Medulla oblongata (tissue), 1 donor: ENCODE measurements around the gene GUF1.

ENCODE experiments used
- DNase-seq: peaks from one replicate; pipeline ENCODE4 v3.0.0-alpha.2; 2015; ENCODE audit errors: extremely low spot score

The GUF1 gene, protein sequence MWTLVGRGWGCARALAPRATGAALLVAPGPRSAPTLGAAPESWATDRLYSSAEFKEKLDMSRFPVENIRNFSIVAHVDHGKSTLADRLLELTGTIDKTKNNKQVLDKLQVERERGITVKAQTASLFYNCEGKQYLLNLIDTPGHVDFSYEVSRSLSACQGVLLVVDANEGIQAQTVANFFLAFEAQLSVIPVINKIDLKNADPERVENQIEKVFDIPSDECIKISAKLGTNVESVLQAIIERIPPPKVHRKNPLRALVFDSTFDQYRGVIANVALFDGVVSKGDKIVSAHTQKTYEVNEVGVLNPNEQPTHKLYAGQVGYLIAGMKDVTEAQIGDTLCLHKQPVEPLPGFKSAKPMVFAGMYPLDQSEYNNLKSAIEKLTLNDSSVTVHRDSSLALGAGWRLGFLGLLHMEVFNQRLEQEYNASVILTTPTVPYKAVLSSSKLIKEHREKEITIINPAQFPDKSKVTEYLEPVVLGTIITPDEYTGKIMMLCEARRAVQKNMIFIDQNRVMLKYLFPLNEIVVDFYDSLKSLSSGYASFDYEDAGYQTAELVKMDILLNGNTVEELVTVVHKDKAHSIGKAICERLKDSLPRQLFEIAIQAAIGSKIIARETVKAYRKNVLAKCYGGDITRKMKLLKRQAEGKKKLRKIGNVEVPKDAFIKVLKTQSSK

GRCh38 chr4:44678094-44679041, at the start of gene GUF1:
Gene GUF1, plus strand, starts transcription at chr4:44678420. Its CDS starts 203 bp downstream, at chr4:44678623.
- peak; percentile 96 for DNase-seq

DNA sequence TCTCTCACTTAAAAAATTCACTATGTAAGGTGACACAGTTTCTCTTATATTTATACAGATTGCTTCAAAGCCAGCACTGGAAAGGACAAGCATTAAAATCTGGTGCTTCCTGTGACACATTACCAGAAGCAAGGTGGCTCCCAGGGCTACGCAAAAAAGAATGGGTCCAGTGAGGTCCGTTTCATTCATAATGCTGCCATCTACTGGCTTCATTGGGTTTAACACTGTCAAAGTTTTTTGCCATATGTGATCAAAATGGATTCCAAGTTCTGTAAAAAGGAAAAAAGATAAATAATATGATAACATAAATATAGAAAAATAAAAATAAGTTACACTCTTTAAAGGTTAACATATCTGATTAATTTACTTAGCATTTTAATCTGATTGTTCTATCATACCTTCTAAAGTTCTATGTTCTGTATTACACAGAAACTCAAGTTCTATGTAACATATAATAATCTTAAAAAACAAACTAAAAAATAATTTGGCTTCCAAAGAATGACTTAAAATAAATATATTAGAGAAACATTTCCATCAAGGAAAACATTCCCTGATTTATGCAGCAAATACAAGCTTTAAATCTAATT, 48.8 kb upstream of the GUF1 start:
- peak; percentile 79 for DNase-seq

GRCh38 chr4:44632089-44632488, 46.1 kb upstream of the GUF1 start:
- no peak for DNase-seq

DNA sequence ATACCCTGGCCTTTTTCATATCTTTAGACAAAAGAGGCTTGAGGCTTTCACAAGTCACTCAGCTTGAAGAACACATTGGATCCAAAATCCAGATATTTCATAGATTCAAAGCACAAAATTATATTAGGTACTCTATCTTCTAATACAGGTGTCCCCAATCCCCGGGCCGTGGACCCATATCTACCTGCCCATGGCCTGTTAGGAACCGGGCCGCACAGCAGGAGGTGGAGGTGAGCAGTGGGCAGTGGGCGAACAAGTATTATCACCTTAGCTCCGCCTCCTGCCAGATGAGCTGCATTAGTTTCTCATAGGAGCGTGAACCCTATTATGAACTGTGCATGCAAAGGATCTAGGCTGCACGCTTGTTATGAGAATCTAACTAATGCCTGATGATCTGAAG, 45.5 kb upstream of the GUF1 start:
- no peak for DNase-seq

DNA sequence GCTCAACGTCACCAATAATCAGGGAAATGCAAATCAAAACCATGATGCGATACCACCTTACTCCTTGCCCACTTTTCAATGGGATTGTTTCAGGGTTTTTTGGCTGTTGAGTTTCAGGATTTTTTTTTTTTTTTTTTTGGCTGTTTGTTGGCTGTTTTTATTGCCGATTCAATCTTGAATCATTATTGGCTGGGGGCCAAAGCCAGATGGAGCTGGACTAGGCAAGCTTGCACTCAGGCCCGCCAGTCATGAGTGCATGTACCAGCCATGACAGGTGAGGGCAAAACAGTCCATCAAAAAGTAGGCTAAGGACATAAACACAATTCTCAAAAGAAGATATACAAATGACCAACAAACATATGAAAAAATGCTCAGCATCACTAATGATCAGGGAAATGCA, 40.1 kb upstream of the GUF1 start:
- DNase-seq: no peak

DNA sequence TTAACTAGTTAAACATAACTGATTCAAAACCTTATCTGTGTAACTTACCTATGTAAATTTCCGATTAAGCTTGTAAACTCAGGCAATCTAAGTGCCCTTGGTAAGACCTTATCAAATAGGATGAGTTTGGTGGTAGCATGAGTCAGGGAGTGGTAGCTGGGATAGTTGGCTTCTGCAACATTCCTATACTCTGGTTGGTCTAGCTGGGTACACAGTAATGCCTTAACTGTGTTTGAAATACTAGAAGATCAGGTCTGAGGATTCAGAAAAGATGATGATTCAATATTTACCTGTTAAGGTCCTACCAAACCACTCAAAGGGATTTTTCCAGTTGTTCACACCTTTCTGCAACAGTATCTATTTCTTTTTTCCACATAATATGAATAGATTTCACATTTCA, 32.1 kb upstream of the GUF1 start:
- no peak for DNase-seq

GRCh38 chr4:44651425-44651824, 26.8 kb upstream of the GUF1 start, which contains the start of gene YIPF7:
Gene YIPF7, minus strand, starts transcription at chr4:44651625. Its CDS starts 1,525 bp downstream, at chr4:44650100.
- DNase-seq: no peak

GRCh38 chr4:44652002-44652401, 26.2 kb upstream of the GUF1 start:
- DNase-seq: no peak

DNA sequence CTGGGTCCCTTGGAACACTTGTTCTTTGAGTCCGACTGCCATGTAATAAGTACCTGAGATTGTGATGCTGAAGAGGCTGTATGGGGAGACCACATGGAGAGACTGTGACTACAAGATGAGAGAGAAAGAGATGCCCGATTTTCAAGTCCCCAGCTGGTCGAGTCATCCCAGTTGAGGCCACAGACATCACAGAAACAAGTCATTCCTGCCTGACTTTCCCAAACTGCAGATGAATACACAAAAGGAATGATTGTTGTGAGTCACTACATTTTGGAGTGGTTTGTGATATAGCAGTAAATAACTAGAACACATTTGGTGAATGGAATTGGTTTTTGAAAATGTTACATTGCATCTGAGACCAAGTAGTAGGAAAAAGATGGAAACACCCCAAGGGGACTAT, 17.8 kb upstream of the GUF1 start:
- no peak for DNase-seq

- no peak for DNase-seq
Observed at GRCh38 chr4:44661940-44662622, 16.1 kb upstream of the GUF1 start.

DNA sequence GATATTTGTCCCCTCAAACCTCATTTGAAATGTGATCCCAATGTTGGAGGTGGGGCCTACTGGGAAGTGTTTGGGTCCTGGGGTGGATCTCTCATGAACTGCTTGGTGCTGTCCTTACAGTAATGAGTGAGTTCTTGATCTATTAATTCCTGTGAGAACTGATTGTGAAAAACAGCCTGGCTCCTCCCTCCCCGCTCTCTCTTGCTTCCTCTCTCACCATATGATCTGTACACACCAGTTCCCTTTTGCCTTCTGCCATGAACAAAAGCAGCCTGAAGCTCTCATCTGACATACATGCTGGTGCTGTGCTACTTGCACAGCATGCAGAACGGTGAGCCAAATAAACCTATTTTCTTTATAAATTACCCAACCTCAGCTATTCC, 15.6 kb upstream of the GUF1 start:
- peak; percentile 33 for DNase-seq

- no peak for DNase-seq
Observed at GRCh38 chr4:44663539-44664263, 14.5 kb upstream of the GUF1 start.

DNA sequence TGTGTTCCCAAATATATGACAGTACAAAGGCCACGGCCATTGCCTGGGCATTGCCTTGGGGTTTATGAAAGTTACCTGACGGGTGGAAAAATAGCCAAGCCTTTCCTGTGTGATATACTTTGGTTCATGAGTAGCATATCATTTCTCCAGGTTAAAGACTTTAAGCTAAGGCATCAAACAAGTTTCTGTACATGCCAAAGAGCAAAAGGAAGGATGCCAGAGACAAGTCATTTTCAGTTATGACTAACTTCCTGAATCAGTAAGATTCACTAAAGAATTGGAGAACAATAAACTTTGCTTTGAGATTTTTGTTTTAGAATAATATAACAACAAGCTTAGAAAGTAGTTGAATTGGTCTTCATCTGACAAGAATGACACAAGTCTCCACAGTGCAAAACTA, 9.7 kb upstream of the GUF1 start:
- no peak for DNase-seq

DNA sequence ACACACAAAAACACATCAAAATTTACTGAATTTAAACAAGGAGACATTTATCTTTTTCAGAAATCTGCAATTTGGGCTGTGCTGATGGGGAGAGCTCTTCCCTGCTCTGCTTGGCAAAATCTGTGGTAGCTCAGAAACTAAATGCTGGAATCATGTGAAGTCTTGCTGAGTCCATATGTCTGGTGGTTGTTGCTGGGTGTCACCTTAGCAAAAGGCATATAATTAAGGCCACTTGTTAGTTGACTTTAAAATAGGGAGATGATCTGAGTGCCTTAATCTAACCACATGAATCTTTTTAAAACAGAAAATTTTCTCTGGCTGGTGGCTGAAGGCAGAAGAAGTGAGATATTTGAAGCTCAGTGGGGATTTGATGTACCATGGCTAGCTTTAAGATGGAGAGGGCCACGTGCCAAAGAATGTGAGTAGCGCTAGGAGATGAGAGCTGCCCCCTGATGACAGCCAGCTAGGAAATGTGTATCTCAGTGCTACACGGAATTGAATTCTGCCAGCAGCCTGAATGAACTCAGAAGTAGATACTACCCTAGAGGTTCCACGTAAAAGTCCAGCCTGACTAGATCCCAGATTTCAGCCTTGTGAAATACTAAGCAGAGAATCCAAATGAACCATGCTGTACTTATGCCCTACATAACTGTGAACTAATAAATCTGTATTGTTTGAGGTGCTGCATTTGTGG, 7.6 kb upstream of the GUF1 start:
- no peak for DNase-seq

GRCh38 chr4:44671636-44672035, 6.6 kb upstream of the GUF1 start:
- DNase-seq: no peak

- no peak for DNase-seq
Observed at GRCh38 chr4:44674471-44674870, 3.7 kb upstream of the GUF1 start.

- no peak for DNase-seq
Observed at GRCh38 chr4:44675366-44675765, 2.9 kb upstream of the GUF1 start.

DNA sequence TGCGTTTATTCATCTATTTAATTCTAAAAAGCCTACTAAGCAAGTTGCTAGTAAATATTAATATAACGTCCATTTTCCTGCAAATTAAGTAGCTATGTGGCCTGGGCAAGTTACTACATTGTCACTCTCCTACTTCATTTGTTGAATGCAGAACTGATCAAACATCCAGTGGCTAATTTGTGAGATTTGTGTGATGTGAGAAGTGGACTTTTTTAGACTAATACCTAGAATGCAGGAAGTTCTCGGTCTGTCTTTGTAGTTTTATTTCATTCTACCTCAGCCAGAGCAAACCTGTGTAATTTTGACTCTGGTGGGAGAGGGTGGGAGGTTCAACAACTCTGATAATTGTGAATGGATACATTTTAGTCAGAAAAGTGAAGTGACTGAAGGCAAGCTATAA, 840 bp downstream of the GUF1 start:
- no peak for DNase-seq

DNA sequence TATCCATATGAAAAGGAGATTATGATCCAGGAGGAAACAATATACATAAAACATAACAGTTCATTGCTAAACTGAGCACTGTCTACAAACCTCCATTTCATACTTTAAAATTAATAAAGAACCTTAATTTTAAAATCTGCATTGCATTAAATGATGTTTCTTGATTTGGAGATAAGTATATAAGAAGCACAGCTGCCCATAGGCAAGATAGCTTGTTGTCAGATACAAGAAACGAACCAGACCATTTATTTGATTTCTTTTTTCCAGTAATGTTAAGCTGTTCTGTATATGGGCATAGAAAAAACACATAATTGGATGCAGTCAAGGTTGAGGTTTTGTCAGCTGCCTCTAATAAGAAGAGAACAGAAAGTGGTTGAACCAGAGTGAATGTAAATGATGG, 6.4 kb downstream of the GUF1 start:
- DNase-seq: no peak

GRCh38 chr4:44700427-44700826, 22.2 kb downstream of the GUF1 start:
- no peak for DNase-seq
